Fibroblast of lung (primary cell): ENCODE results near the gene MECR. TPM values are rescaled to one million over a fixed set of nuclear protein-coding genes. Genes with fewer than 3 reads are reported as not detected.

ENCODE experiments used
- DNase-seq, 2 donors: peaks; one replicate each; pipeline versions ENCODE4 v3.0.0 to v3.0.0-alpha.2; 2010; ENCODE audit warnings: low read depth in 2 of 2
- H2AFZ ChIP-seq: 2 replicates; pipeline ENCODE4 v1.5.1; 2012; ENCODE audit warnings: low read length, control low read depth, inconsistent platforms
- H3K27ac ChIP-seq: 2 replicates; pipeline ENCODE4 v1.5.1; 2011; ENCODE audit warnings: low read length, control low read depth; ENCODE audit not compliant: insufficient read depth
- H3K27me3 ChIP-seq: 2 replicates; pipeline ENCODE4 v1.5.1; 2011; ENCODE audit warnings: mild to moderate bottlenecking, low read length; ENCODE audit not compliant: control insufficient read depth, insufficient read depth
- H3K36me3 ChIP-seq: 2 replicates; pipeline ENCODE4 v1.5.1; 2011; ENCODE audit warnings: low read length; ENCODE audit not compliant: control insufficient read depth, insufficient read depth
- H3K4me1 ChIP-seq: 2 replicates; pipeline ENCODE4 v1.5.1; 2011; ENCODE audit warnings: low read length; ENCODE audit not compliant: control insufficient read depth, insufficient read depth; ENCODE audit errors: extremely low read depth
- H3K4me2 ChIP-seq: 2 replicates; pipeline ENCODE4 v1.5.1; 2011; ENCODE audit warnings: low read length, control low read depth; ENCODE audit not compliant: insufficient read depth; ENCODE audit errors: extremely low read depth
- H3K4me3 ChIP-seq, 4 experiments: fragments of 200-600 bp in 1 of 4; sonication (generic) in 1 of 4; replicated peaks in 1 of 4; 2 replicates each; pipeline ENCODE4 v1.5.1; 2011 to 2016; ENCODE audit warnings: low read length in 4 of 4, low read depth in 3 of 4, mild to moderate bottlenecking in 3 of 4, control low read depth in 2 of 4, inconsistent platforms in 1 of 4, mixed read lengths in 1 of 4; ENCODE audit not compliant: insufficient read depth in 1 of 4; ENCODE audit errors: control extremely low read depth in 1 of 4
- H3K79me2 ChIP-seq: 2 replicates; pipeline ENCODE4 v1.5.1; 2012; ENCODE audit warnings: mild to moderate bottlenecking, low read length, inconsistent platforms; ENCODE audit not compliant: control insufficient read depth, insufficient read depth
- H3K9ac ChIP-seq: 2 replicates; pipeline ENCODE4 v1.5.1; 2011; ENCODE audit warnings: mild to moderate bottlenecking, low read length, control low read depth; ENCODE audit not compliant: insufficient read depth
- H3K9me3 ChIP-seq: 2 replicates; pipeline ENCODE4 v1.5.1; 2012; ENCODE audit warnings: low read depth, low read length; ENCODE audit not compliant: control insufficient read depth, insufficient read depth
- H4K20me1 ChIP-seq: 2 replicates; pipeline ENCODE4 v1.5.1; 2011; ENCODE audit warnings: low read length; ENCODE audit not compliant: control insufficient read depth, insufficient read depth; ENCODE audit errors: extremely low read depth
- CTCF ChIP-seq, 2 donors: IDR thresholded peaks in 1 of 2; conservative IDR thresholded peaks in 1 of 2; 1 replicate in 1 of 2; 2 replicates in 1 of 2; pipeline ENCODE4 v1.5.1; 2011 to 2012; ENCODE audit warnings: low read length in 2 of 2, control low read depth in 1 of 2, inconsistent platforms in 1 of 2, low read depth in 1 of 2, mild to moderate bottlenecking in 1 of 2
- EZH2 ChIP-seq: IDR thresholded peaks from 2 replicates; pipeline ENCODE4 v1.5.1; 2012; ENCODE audit warnings: low read length, control low read depth, mild to moderate bottlenecking; ENCODE audit errors: missing control alignments
- polyA plus RNA-seq, 2 donors: library from polyadenylated mRNA; depleted of rRNA in 1 of 2; stranded (reverse) in 1 of 2; unstranded in 1 of 2; fragments of >200 nt; gene quantifications; 2 replicates each; pipeline ENCODE4 v1.2.1, GENCODE V29; 2011 to 2012; ENCODE audit warnings: missing spikeins in 1 of 2
- total RNA-seq: library from RNA; depleted of rRNA; stranded (reverse); fragments of >200 nt; gene quantifications from 2 replicates; pipeline ENCODE4 v1.2.1, GENCODE V29; 2014

MECR gene
- total and polyA plus RNA-seq, 2 donors (not counting 1 experiment from before 2014, with no cell fraction given) = 17.5 to 19.8 TPM

- H3K9ac ChIP-seq = no peak overlapping the region
- no peaks in the 10 kb centered on the region for H3K36me3 ChIP-seq
- no peaks in the 10 kb centered on the region for H3K79me2 ChIP-seq
- no peak overlapping the region for H3K27ac ChIP-seq
- H4K20me1 ChIP-seq = no peaks in the 10 kb centered on the region
- H3K9me3 ChIP-seq = no peaks in the 10 kb centered on the region
- no peaks in the 10 kb centered on the region for H3K27me3 ChIP-seq
- H3K4me2 ChIP-seq = no peak overlapping the region
- H3K4me1 ChIP-seq = no peaks in the 10 kb centered on the region
- peak; percentile 45 to 78 for DNase-seq
- H2AFZ ChIP-seq = no peak overlapping the region
- peak; percentile 35 to 65 for TF ChIP-seq CTCF (conservative IDR thresholded peaks at IDR 0.05 in 1 of 2, IDR thresholded peaks at IDR 0.05 in 1 of 2; ENCODE audit: low read depth in 1 of 2, low read length in 2 of 2)
- no peak for TF ChIP-seq EZH2
- H3K4me3 ChIP-seq = no peak overlapping the region
Observed at GRCh38 chr1:29245876-29246275, 15.1 kb upstream of the MECR start.

- TF ChIP-seq CTCF (conservative IDR thresholded peaks at IDR 0.05 in 1 of 2, IDR thresholded peaks at IDR 0.05 in 1 of 2; ENCODE audit: low read depth in 1 of 2, low read length in 2 of 2) (no peak), EZH2 (no peak)
- no peak for DNase-seq
- Histone ChIP-seq H3K27ac (no peak overlapping the region), H3K36me3 (no peaks in the 10 kb centered on the region), H4K20me1 (no peaks in the 10 kb centered on the region), H3K79me2 (no peaks in the 10 kb centered on the region), H3K4me3 (no peak overlapping the region), H3K9ac (no peak overlapping the region), H3K27me3 (no peaks in the 10 kb centered on the region), H3K4me2 (no peak overlapping the region), H2AFZ (no peak overlapping the region), H3K9me3 (no peaks in the 10 kb centered on the region), H3K4me1 (no peaks in the 10 kb centered on the region)
Observed at GRCh38 chr1:29245261-29245660, 14.5 kb upstream of the MECR start.

- H3K4me3 ChIP-seq = no peak overlapping the region
- H3K4me1 ChIP-seq = no peaks in the 10 kb centered on the region
- H3K27ac ChIP-seq = no peak overlapping the region
- H3K27me3 ChIP-seq = peaks cover 5% of the 10 kb centered on the region
- H4K20me1 ChIP-seq = no peaks in the 10 kb centered on the region
- H3K9me3 ChIP-seq = no peaks in the 10 kb centered on the region
- DNase-seq = peak; percentile 67 to 89
- H2AFZ ChIP-seq = no peak overlapping the region
- TF ChIP-seq EZH2 (no peak), CTCF (conservative IDR thresholded peaks at IDR 0.05 in 1 of 2, IDR thresholded peaks at IDR 0.05 in 1 of 2; ENCODE audit: low read depth in 1 of 2, low read length in 2 of 2) (no peak)
- H3K36me3 ChIP-seq = no peaks in the 10 kb centered on the region
- no peaks in the 10 kb centered on the region for H3K79me2 ChIP-seq
- H3K9ac ChIP-seq = no peak overlapping the region
- H3K4me2 ChIP-seq = no peak overlapping the region
Observed at GRCh38 chr1:29243871-29244200, 13.1 kb upstream of the MECR start.
